Thymus (tissue), 14 donors: ENCODE results near the gene CDCA7L. TPM values are rescaled to one million over a fixed set of nuclear protein-coding genes. Genes with fewer than 3 reads are reported as not detected.
A peak's percentile ranks its signal among the peaks of the same experiment; 100 is the strongest.

Source experiments
- DNase-seq, 9 donors: peaks; one replicate each; pipeline ENCODE4 v3.0.0-alpha.2; 2013; ENCODE audit warnings: low spot score in 9 of 9, low read depth in 6 of 9, missing footprints in 1 of 9
- H3K27ac ChIP-seq, 2 donors: one replicate each; pipeline ENCODE4 v1.5.1; 2013; ENCODE audit warnings: control low read depth in 1 of 2, low read depth in 1 of 2, low read length in 1 of 2, mild to moderate bottlenecking in 1 of 2, moderate library complexity in 1 of 2
- H3K27me3 ChIP-seq, 2 donors: one replicate each; pipeline ENCODE4 v1.5.1; 2013; ENCODE audit warnings: low read length in 1 of 2; ENCODE audit not compliant: control insufficient read depth in 2 of 2, insufficient read depth in 1 of 2
- H3K36me3 ChIP-seq, 2 donors: one replicate each; pipeline ENCODE4 v1.5.1; 2013; ENCODE audit warnings: low read length in 1 of 2, mild to moderate bottlenecking in 1 of 2, moderate library complexity in 1 of 2; ENCODE audit not compliant: control insufficient read depth in 2 of 2, insufficient read depth in 2 of 2
- H3K4me1 ChIP-seq, 2 donors: one replicate each; pipeline ENCODE4 v1.5.1; 2013; ENCODE audit warnings: low read length in 2 of 2; ENCODE audit not compliant: control insufficient read depth in 2 of 2, insufficient read depth in 2 of 2
- H3K4me3 ChIP-seq, 2 donors: one replicate each; pipeline ENCODE4 v1.5.1; 2013; ENCODE audit warnings: low read length in 2 of 2, control low read depth in 1 of 2, mild to moderate bottlenecking in 1 of 2
- H3K9me3 ChIP-seq, 2 donors: one replicate each; pipeline ENCODE4 v1.5.1; 2013; ENCODE audit warnings: low read length in 1 of 2, mild to moderate bottlenecking in 1 of 2; ENCODE audit not compliant: control insufficient read depth in 2 of 2, insufficient read depth in 1 of 2
- WGBS: extraction: QIAGEN DNeasy Blood & Tissue Kit; methylation state at CpG from one replicate; pipeline ENCODE4 v1.1.7; 2013; 5-methylcytosine and 5-hydroxymethylcytosine counted together
- long read RNA-seq, 10 donors: transcript quantifications; one replicate each; lab custom pipeline, GENCODE V29; 2026
- polyA plus RNA-seq: library from polyadenylated mRNA; stranded (reverse); fragments of 200-250 nt; gene quantifications from one replicate; pipeline ENCODE4 v1.2.3, GENCODE V29; 2013
- total RNA-seq: library from RNA; stranded (reverse); fragments of 120-200 nt; gene quantifications from one replicate; pipeline ENCODE4 v1.2.4, GENCODE V29; 2013
- donor health status: healthy.

CDCA7L gene
- total RNA-seq (73.8 TPM), polyA plus RNA-seq (31.4 TPM)
- long read RNA-seq, donor 1, partial matches to known transcripts: 0 of 2 reads
- long read RNA-seq, donor 1, other reads (novel, unspliced or antisense): 0 of 2 reads
- long read RNA-seq, donor 2: 0 reads
- long read RNA-seq, donor 3, transcript CDCA7L-203 (10 exons, 3,066 nt): major isoform, 14 of 22 reads
- long read RNA-seq, donor 3, partial matches to known transcripts: 0 of 22 reads
- long read RNA-seq, donor 3, other reads (novel, unspliced or antisense): 5 of 22 reads
- long read RNA-seq, donor 4, transcript CDCA7L-203 (10 exons, 3,066 nt): major isoform, 5 of 6 reads
- long read RNA-seq, donor 4, partial matches to known transcripts: 0 of 6 reads
- long read RNA-seq, donor 4, other reads (novel, unspliced or antisense): 0 of 6 reads
- long read RNA-seq, donor 5, transcript CDCA7L-203 (10 exons, 3,066 nt): major isoform, 16 of 54 reads
- long read RNA-seq, donor 5, partial matches to known transcripts: 19 of 54 reads
- long read RNA-seq, donor 5, other reads (novel, unspliced or antisense): 10 of 54 reads
- long read RNA-seq, donor 6, partial matches to known transcripts: 0 of 5 reads
- long read RNA-seq, donor 6, other reads (novel, unspliced or antisense): 0 of 5 reads
- long read RNA-seq, donor 7, transcript CDCA7L-202 (9 exons, 1,830 nt): minor isoform, 6 of 25 reads
- long read RNA-seq, donor 7, transcript CDCA7L-203 (10 exons, 3,066 nt): major isoform, 8 of 25 reads
- long read RNA-seq, donor 7, partial matches to known transcripts: 0 of 25 reads
- long read RNA-seq, donor 7, other reads (novel, unspliced or antisense): 10 of 25 reads
- long read RNA-seq, donor 8, transcript CDCA7L-203 (10 exons, 3,066 nt): major isoform, 5 of 6 reads
- long read RNA-seq, donor 8, partial matches to known transcripts: 0 of 6 reads
- long read RNA-seq, donor 8, other reads (novel, unspliced or antisense): 0 of 6 reads
- long read RNA-seq, donor 9, transcript CDCA7L-203 (10 exons, 3,066 nt): major isoform, 7 of 18 reads
- long read RNA-seq, donor 9, partial matches to known transcripts: 0 of 18 reads
- long read RNA-seq, donor 9, other reads (novel, unspliced or antisense): 8 of 18 reads
- long read RNA-seq, donor 10, transcript CDCA7L-203 (10 exons, 3,066 nt): major isoform, 6 of 20 reads
- long read RNA-seq, donor 10, partial matches to known transcripts: 6 of 20 reads
- long read RNA-seq, donor 10, other reads (novel, unspliced or antisense): 8 of 20 reads

- Histone ChIP-seq H3K4me3 (peak within 1 kb of the TSS; percentile 71 to 93), H3K27me3 (no peaks in the 10 kb centered on the region), H3K9me3 (no peaks in the 10 kb centered on the region), H3K36me3 (no peaks in the 10 kb centered on the region), H3K4me1 (peaks cover 22 to 39% of the 10 kb centered on the region in 2 donors), H3K27ac (peak within 1 kb of the TSS; percentile 88 to 89)
- DNase-seq: peak in 8 of 9 donors; percentile 43 to 88 (median 68)
- WGBS: under 1% methylated on average over 83 of the region's 83 CpGs
Measured at GRCh38 chr7:21945454-21946221, at the start of gene CDCA7L. Gene CDCA7L (minus strand): TSS chr7:21945899. CDS start chr7:21945804, 95 bp downstream.

DNA sequence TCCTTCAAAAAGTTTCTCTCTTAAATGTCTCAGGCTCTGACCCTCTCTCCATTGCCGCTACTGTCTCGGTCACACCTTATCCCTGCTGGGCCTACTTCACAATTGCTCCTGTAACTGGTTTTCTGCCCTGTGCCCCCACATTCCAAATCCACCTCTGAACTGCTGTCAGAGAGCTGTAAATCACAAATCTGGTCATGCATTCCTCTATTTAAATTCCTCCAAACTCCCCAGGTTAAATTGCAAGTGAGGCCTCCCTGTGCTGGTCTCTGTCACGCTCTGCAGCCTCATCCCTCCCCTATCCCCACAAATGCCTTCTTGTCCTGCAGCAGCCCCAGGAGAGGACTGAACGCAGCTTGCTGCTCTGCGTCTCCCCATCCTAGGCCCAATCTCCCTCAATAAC, 40.4 kb upstream of the CDCA7L start:
- Histone ChIP-seq H3K9me3 (no peaks in the 10 kb centered on the region), H3K36me3 (no peaks in the 10 kb centered on the region), H3K27me3 (no peaks in the 10 kb centered on the region), H3K4me1 (no peaks in the 10 kb centered on the region), H3K4me3 (no peak overlapping the region), H3K27ac (no peak overlapping the region)
- 89% methylated on average over 5 of the region's 5 CpGs for WGBS
- DNase-seq: no peak

DNA sequence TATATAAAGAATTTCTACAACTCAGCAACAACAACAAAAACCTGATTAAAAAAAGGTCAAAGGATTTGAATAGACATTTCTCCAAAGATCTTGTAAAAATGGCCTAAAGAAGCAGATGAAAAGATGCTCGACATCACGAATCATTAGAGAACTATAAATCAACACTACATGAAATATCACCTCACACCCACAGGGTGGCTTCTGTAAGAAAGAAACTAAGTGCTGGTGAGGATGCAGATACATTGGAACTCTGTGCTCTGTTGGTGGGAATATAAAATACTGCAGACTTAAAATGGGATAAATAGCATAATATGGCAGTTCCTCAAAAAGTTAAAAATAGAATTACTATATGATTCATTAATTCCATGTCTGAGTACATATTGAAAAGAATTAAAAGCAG, 38.3 kb upstream of the CDCA7L start:
- Histone ChIP-seq H3K36me3 (no peaks in the 10 kb centered on the region), H3K4me3 (no peak overlapping the region), H3K27me3 (no peaks in the 10 kb centered on the region), H3K27ac (no peak overlapping the region), H3K4me1 (no peaks in the 10 kb centered on the region), H3K9me3 (no peaks in the 10 kb centered on the region)
- DNase-seq: no peak
- WGBS: 81% methylated on average over 2 of the region's 2 CpGs

DNA sequence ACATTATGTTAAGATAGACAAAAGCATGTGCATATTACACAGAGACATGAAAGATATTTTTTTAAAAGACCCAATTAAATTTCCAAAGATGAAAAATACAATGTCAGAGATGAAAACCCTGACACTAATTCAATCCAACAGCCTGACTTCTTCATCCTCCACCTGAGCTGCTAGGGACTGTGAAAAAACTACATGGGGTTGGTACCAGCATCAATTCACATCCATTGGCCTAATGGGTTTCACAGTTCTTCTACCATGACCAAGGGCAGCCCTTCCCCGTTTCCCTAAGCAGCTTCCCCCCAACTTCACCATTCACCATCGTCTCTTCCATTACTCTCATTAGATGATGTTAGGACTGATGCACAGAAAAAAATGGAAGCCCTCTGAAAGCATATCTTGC, 37.4 kb upstream of the CDCA7L start:
- 100% methylated on average over 2 of the region's 2 CpGs for WGBS
- Histone ChIP-seq H3K9me3 (no peaks in the 10 kb centered on the region), H3K27ac (no peak overlapping the region), H3K36me3 (no peaks in the 10 kb centered on the region), H3K27me3 (no peaks in the 10 kb centered on the region), H3K4me3 (no peak overlapping the region), H3K4me1 (no peaks in the 10 kb centered on the region)
- no peak for DNase-seq

- no peak overlapping the region for H3K4me3 ChIP-seq
- H3K9me3 ChIP-seq: no peaks in the 10 kb centered on the region
- WGBS: 94% methylated on average over 2 of the region's 2 CpGs
Measured at GRCh38 chr7:21981524-21981923, 35.8 kb upstream of the CDCA7L start.

DNA sequence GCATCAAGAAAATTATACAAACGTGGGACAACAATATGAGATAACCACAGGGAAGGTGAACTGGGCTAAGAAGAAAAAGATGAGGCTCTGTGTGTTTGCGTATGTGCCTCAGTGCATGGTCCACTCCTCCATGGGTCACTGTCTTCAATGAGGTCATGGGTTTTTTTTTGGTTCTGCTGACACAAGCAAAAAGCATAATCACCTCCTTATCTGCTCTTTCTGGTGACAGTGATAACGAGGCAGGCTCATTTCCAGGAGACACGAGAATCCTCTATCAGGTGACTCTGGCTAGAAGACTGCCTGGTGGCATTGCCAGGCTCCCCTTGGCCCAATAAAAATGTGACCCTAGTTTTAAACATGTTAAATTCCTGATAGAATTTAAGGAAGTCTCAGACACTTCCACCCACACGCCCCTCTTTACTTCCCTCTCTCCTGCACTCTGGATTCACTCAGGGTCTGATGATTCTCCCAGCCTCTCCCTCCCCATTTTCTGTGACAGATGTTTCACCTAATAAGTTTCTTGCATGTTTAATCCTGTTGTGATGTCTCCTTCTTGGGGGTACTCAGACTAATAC, 35.3 kb upstream of the CDCA7L start:
- Histone ChIP-seq H3K27ac (no peak overlapping the region), H3K36me3 (no peaks in the 10 kb centered on the region), H3K27me3 (no peaks in the 10 kb centered on the region), H3K4me3 (no peak overlapping the region), H3K4me1 (no peaks in the 10 kb centered on the region), H3K9me3 (no peaks in the 10 kb centered on the region)
- no peak for DNase-seq
- 96% methylated on average over 5 of the region's 5 CpGs for WGBS

More at GRCh38 chr7:21981524-21981923, 35.8 kb upstream of the CDCA7L start:
- no peaks in the 10 kb centered on the region for H3K4me1 ChIP-seq
- no peaks in the 10 kb centered on the region for H3K36me3 ChIP-seq
- no peak for DNase-seq
- H3K27ac ChIP-seq: no peak overlapping the region
- no peaks in the 10 kb centered on the region for H3K27me3 ChIP-seq

DNA sequence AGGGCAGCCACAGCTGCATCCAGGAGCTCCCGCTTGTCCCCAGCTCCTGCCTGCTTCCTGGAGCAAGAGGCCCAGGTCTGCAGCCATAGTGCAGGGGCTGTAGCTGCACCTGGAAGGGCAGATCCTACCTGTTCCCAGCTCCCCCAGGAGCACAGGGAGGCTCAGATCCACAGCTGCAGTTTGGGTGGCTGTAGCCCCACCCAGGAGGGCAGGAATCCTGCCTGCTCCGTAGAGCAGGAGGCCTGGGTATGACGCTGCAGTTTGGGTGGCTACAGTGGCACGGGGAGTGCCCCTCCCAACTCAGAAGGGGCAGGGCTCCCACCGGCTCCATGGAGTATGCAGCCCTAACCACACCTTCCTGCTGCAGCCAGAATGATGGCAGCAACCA, 26.7 kb upstream of the CDCA7L start:
- Histone ChIP-seq H3K9me3 (peaks cover 0 to 11% of the 10 kb centered on the region in 2 donors), H3K36me3 (no peaks in the 10 kb centered on the region), H3K27me3 (no peaks in the 10 kb centered on the region), H3K4me3 (no peak overlapping the region), H3K27ac (no peak overlapping the region), H3K4me1 (peaks cover 4 to 6% of the 10 kb centered on the region in 2 donors)
- DNase-seq: no peak
- whole genome bisulfite sequencing: 27% methylated on average over 5 of the region's 5 CpGs

DNA sequence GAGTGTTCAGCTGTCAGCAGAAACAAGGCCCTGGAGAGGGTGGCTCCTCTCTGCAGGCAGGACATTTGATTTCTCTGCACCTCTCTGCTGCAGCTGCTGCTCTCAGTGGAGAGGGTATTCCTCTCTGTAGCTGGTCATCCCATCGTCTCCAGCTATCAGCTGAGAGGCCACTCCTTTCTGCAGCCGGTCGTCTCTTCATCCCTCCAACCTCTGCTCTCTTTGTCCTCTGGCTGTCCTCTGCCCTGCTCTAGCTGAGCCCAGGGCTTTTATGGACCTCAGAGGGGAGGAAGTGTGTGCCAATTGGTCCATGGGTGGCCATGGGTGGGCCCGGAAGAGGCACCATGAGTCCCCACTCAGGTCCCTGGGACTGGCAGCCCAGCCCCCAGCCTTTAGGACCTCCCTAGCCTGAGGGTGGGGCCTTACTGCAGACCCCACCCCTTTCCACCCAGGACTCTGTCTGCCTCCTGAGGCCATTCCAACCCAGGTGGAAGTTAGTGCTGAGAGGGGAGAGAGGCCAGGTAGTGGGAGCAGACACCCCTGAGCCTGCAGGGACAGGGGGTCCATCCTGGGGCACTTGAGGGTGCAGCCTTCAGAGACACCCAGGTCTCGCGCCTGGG, 26.2 kb upstream of the CDCA7L start:
- no peak overlapping the region for H3K4me3 ChIP-seq
- WGBS: 93% methylated on average over 6 of the region's 6 CpGs
- peaks cover 0 to 11% of the 10 kb centered on the region in 2 donors for H3K9me3 ChIP-seq
- H3K4me1 ChIP-seq: peaks cover 4 to 7% of the 10 kb centered on the region in 2 donors
- H3K27me3 ChIP-seq: no peaks in the 10 kb centered on the region
- no peak for DNase-seq
- no peak overlapping the region for H3K27ac ChIP-seq
- H3K36me3 ChIP-seq: no peaks in the 10 kb centered on the region
